NCI-H526 treated with DMSO at 0.1 percent for 48 hours (cell line): ENCODE results near the gene ASB12.

Experiments
- DNase-seq: peaks from one replicate; lab custom pipeline; 2025; lab: John Stamatoyannopoulos, UW

ASB12 gene

DNA sequence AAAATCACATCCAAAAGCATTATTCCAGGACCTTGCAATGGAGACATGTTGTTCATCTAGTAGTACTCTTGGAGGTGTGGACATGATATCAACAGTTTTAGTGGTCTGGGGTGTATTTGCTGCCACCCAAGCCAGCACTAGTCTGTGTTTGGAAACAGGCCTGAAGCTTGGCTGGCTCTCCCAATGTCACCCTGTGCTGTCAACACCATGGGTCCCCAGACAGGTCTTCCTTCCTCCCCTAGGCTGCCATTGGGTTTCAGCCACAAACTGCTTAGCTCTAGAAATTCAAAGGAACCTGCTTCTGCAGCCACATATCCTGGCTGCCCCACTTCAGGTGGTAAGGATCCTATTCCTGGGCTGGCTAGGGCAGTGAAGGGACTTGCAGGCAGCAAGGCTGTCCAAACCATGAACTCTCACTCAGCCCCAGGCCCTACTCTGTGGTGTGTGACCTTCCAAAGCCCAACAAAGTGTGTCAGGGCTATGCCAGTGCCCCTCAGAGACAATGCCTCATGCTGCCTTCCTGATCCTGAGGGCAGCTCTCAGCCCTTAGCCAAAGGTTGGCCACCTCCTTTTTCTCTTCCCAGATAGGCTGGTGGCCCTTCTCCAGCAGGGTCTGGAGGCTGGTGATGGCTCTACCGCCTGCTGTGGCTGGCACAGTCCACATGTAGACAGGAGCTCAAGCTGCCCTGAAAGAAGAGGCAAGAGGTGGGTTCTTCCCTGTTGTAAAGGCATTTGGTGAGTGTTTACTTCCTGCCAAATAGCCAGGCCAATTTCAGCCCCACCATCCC is 43.2 kb downstream of the ASB12 start:
- no peak for DNase-seq

DNA sequence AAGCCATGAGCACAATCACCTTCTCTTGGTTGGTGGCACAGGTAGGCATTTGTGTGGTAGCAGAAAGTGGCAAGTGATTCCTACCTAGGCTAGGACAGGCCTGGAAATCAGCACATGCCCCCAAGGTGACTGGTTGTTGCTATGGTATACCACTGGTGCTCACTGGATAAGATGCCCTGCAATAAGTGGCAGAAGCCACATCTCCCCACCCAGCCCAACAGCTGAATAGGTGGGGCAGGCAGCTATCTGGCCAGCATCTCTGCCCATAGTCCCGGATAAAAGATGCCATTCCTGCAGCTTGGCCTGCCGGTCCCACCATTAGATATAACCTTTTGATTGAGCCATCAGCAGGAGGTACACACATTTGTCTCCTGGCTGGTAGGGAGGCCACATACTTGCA is 46.0 kb downstream of the ASB12 start:
- DNase-seq: no peak

DNA sequence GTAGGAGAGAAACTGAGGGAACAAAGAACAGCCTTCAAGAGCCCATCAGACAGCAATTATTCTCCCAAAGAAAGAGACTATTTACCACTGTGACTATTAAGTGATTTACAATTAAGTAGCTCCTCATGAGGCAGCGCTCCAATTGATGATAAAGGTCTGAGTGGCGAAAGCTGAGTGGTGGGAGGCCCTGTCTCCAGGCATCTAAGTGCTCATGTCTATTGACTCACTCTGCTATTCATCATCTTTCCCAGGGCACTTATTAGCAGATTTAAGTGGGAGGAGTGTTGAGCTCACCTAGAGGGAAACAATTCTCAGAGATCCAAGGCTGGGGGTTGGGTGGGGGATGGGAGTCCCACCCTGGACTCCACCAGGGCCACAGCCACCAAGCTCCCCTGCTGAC is 48.2 kb downstream of the ASB12 start:
- DNase-seq: no peak

DNA sequence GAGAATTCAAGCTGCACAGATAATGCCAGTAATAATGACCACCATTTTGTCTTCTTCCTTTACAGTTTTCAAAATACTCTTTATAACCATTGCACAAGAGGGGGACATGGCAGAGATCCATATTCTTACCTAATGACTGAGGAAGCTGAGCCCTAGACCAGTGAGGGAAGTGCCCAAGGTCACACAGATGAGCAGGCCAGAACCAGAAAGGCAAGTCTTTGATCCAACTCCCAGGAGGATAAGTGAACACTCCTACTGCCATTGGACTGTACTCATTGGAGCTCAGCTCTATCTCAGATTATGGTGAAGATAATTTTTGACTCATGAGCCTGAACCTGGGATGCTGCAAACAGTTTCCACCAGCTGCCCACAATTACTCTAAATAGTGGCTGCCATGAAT is 53.5 kb downstream of the ASB12 start:
- no peak for DNase-seq
